Karpas-422 (cell line): ENCODE data around the gene ZNF519. TPM values are rescaled to one million over a fixed set of nuclear protein-coding genes. Genes with fewer than 3 reads are reported as not detected.
"Not testable (repeated sequence)": the region's sequence is repeated elsewhere in the genome, so short reads cannot be mapped to it uniquely, and the experiment has no call there.

Experiments
- DNase-seq: peaks from one replicate; pipeline ENCODE4 v3.0.0-alpha.2; 2015
- H2AFZ ChIP-seq: fragments of 200-600 bp; sonication (generic); 2 replicates; pipeline ENCODE4 v1.6.1; 2014; ENCODE audit warnings: antibody characterized with exemption, low read length, mixed read lengths
- H3K27ac ChIP-seq: fragments of 200-600 bp; sonication (generic); 2 replicates; pipeline ENCODE4 v1.5.1; 2014; ENCODE audit warnings: mild to moderate bottlenecking, low read length, moderate library complexity
- H3K27me3 ChIP-seq: fragments of 200-600 bp; sonication (generic); 2 replicates; pipeline ENCODE4 v1.6.1; 2014; ENCODE audit warnings: low read length, mixed read lengths
- H3K36me3 ChIP-seq: fragments of 200-600 bp; sonication (generic); 2 replicates; pipeline ENCODE4 v1.6.1; 2014; ENCODE audit warnings: low read length, mixed read lengths; ENCODE audit not compliant: insufficient read depth
- H3K4me1 ChIP-seq: fragments of 200-600 bp; sonication (generic); 2 replicates; pipeline ENCODE4 v1.6.1; 2014; ENCODE audit warnings: mild to moderate bottlenecking, low read length, mixed read lengths
- H3K4me2 ChIP-seq: fragments of 200-600 bp; sonication (generic); 2 replicates; pipeline ENCODE4 v1.6.1; 2014; ENCODE audit warnings: low read length, low read depth, mild to moderate bottlenecking; ENCODE audit not compliant: poor library complexity, severe bottlenecking
- H3K4me3 ChIP-seq: fragments of 200-600 bp; sonication (generic); 2 replicates; pipeline ENCODE4 v1.5.1; 2014; ENCODE audit warnings: mild to moderate bottlenecking, antibody characterized with exemption, low read length, mixed read lengths
- H3K79me2 ChIP-seq: fragments of 200-600 bp; sonication (generic); 2 replicates; pipeline ENCODE4 v1.6.1; 2014; ENCODE audit warnings: mild to moderate bottlenecking, low read length, mixed read lengths
- H3K9ac ChIP-seq: fragments of 200-600 bp; sonication (generic); 2 replicates; pipeline ENCODE4 v1.6.0; 2014; ENCODE audit warnings: low read length
- H3K9me2 ChIP-seq: fragments of 200-600 bp; sonication (generic), shearing (Covaris generic); replicated peaks from 2 replicates; pipeline ENCODE4 v1.6.0; 2014; ENCODE audit warnings: mild to moderate bottlenecking, low read length, moderate library complexity; ENCODE audit not compliant: insufficient read depth
- H3K9me3 ChIP-seq: fragments of 300-700, 200-600 bp; sonication (generic); 2 replicates; pipeline ENCODE4 v1.6.1; 2014; ENCODE audit warnings: low read length, mixed read lengths
- H4K20me1 ChIP-seq: fragments of 200-600 bp; sonication (generic); 2 replicates; pipeline ENCODE4 v1.6.1; 2014; ENCODE audit warnings: mild to moderate bottlenecking, antibody characterized with exemption, low read length, low read depth; ENCODE audit not compliant: insufficient read depth
- total RNA-seq: library from RNA; depleted of rRNA; stranded (reverse); fragments of >200 nt; shearing (Covaris generic); gene quantifications from 2 replicates; pipeline ENCODE4 v1.2.3, GENCODE V29; 2014; ENCODE audit warnings: low replicate concordance

Gene ZNF519
- total RNA-seq, 1 experiment from 2014 or later: 29.0 TPM

GRCh38 chr18:14143871-14144627 is 11.8 kb upstream of the ZNF519 start:
- not testable (repeated sequence) for H3K79me2 ChIP-seq, H3K4me2 ChIP-seq, H3K27ac ChIP-seq, H3K27me3 ChIP-seq, H3K9me3 ChIP-seq, H2AFZ ChIP-seq, H3K4me1 ChIP-seq, H3K4me3 ChIP-seq, DNase-seq, H3K9ac ChIP-seq, H3K36me3 ChIP-seq, H4K20me1 ChIP-seq, H3K9me2 ChIP-seq

- not testable (repeated sequence) for DNase-seq, H3K9ac ChIP-seq, H3K27me3 ChIP-seq, H3K4me1 ChIP-seq, H4K20me1 ChIP-seq, H2AFZ ChIP-seq, H3K9me3 ChIP-seq, H3K36me3 ChIP-seq, H3K4me2 ChIP-seq, H3K9me2 ChIP-seq, H3K27ac ChIP-seq, H3K79me2 ChIP-seq, H3K4me3 ChIP-seq
Measured at GRCh38 chr18:14143396-14143795, 11.2 kb upstream of the ZNF519 start.

- H3K4me3 ChIP-seq, H3K4me2 ChIP-seq, H3K27me3 ChIP-seq, H3K9me3 ChIP-seq, H3K9me2 ChIP-seq, H3K9ac ChIP-seq, H3K27ac ChIP-seq, DNase-seq, H3K4me1 ChIP-seq, H3K79me2 ChIP-seq, H3K36me3 ChIP-seq, H2AFZ ChIP-seq, H4K20me1 ChIP-seq: not testable (repeated sequence)
Measured at GRCh38 chr18:14142177-14142576, 9.9 kb upstream of the ZNF519 start.

- not testable (repeated sequence) for DNase-seq, H3K4me3 ChIP-seq, H3K4me1 ChIP-seq, H3K4me2 ChIP-seq, H3K27ac ChIP-seq, H3K27me3 ChIP-seq, H3K36me3 ChIP-seq, H3K9ac ChIP-seq, H3K9me3 ChIP-seq, H3K79me2 ChIP-seq, H4K20me1 ChIP-seq, H3K9me2 ChIP-seq, H2AFZ ChIP-seq
Measured at GRCh38 chr18:14139583-14139982, 7.3 kb upstream of the ZNF519 start.

GRCh38 chr18:14137971-14138370 is 5.7 kb upstream of the ZNF519 start:
- not testable (repeated sequence) for H3K4me1 ChIP-seq, H3K9ac ChIP-seq, H3K9me3 ChIP-seq, H3K79me2 ChIP-seq, DNase-seq, H3K4me2 ChIP-seq, H3K27me3 ChIP-seq, H4K20me1 ChIP-seq, H2AFZ ChIP-seq, H3K9me2 ChIP-seq, H3K4me3 ChIP-seq, H3K27ac ChIP-seq, H3K36me3 ChIP-seq

- not testable (repeated sequence) for H3K27me3 ChIP-seq, H2AFZ ChIP-seq, H3K9me3 ChIP-seq, H3K9me2 ChIP-seq, DNase-seq, H4K20me1 ChIP-seq, H3K36me3 ChIP-seq, H3K27ac ChIP-seq
- H3K4me1 ChIP-seq: peaks cover 15% of the 10 kb centered on the region
- peaks cover 47% of the 10 kb centered on the region for H3K79me2 ChIP-seq
- peak overlapping the region; percentile 77 for H3K4me3 ChIP-seq
- peak overlapping the region; percentile 91 for H3K4me2 ChIP-seq
- H3K9ac ChIP-seq: peak overlapping the region; percentile 76
Measured at GRCh38 chr18:14131696-14132270, 452 bp downstream of the ZNF519 start.

GRCh38 chr18:14130804-14131203 is 1.4 kb downstream of the ZNF519 start:
- H3K9ac ChIP-seq: peak overlapping the region; percentile 76
- not testable (repeated sequence) for H2AFZ ChIP-seq, H3K27ac ChIP-seq, H3K27me3 ChIP-seq, H3K36me3 ChIP-seq, H4K20me1 ChIP-seq, DNase-seq, H3K9me2 ChIP-seq, H3K9me3 ChIP-seq
- H3K4me2 ChIP-seq: peak overlapping the region; percentile 91
- H3K79me2 ChIP-seq: peaks cover 57% of the 10 kb centered on the region
- peaks cover 15% of the 10 kb centered on the region for H3K4me1 ChIP-seq
- peak overlapping the region; percentile 77 for H3K4me3 ChIP-seq

GRCh38 chr18:14124689-14125088 is 7.5 kb downstream of the ZNF519 start:
- peaks cover 4% of the 10 kb centered on the region; the same call in 1 of the 2 replicates for H3K9me3 ChIP-seq
- H3K4me1 ChIP-seq: peaks cover 9% of the 10 kb centered on the region
- no peak overlapping the region for H3K27ac ChIP-seq
- no peak overlapping the region for H3K4me3 ChIP-seq
- DNase-seq: no peak
- H4K20me1 ChIP-seq: no peaks in the 10 kb centered on the region
- no peaks in the 10 kb centered on the region for H3K27me3 ChIP-seq
- peaks cover 35% of the 10 kb centered on the region for H3K36me3 ChIP-seq
- H3K9ac ChIP-seq: no peak overlapping the region
- no peak overlapping the region for H2AFZ ChIP-seq
- no peaks in the 10 kb centered on the region for H3K9me2 ChIP-seq
- H3K4me2 ChIP-seq: no peak overlapping the region
- peaks cover 94% of the 10 kb centered on the region for H3K79me2 ChIP-seq
